Measurements from ENCODE around the gene SPON1.
"Not testable (repeated sequence)": the region's sequence is repeated elsewhere in the genome, so short reads cannot be mapped to it uniquely, and the experiment has no call there.

Gene SPON1

GRCh38 chr11:14261066-14261465, 298.5 kb downstream of the SPON1 start:
- no peaks in the 10 kb centered on the region for H3K9me3 Mint-ChIP-seq
- no peak for ATAC-seq (replicated peaks; ENCODE audit: extremely low read depth, poor library complexity, severe bottlenecking)
- H3K36me3 Mint-ChIP-seq (ENCODE audit: insufficient read depth): peaks cover 8% of the 10 kb centered on the region
- H3K4me3 Mint-ChIP-seq: no peak overlapping the region
- no peak for DNase-seq (ENCODE audit: low spot score in 2 of 2)
- H3K27me3 Mint-ChIP-seq: no peaks in the 10 kb centered on the region
- no peaks in the 10 kb centered on the region for H3K4me1 Mint-ChIP-seq
- no peak overlapping the region for H3K27ac Mint-ChIP-seq (ENCODE audit: low read depth)

GRCh38 chr11:14262271-14262846, 299.8 kb downstream of the SPON1 start:
- Mint-ChIP-seq H3K4me3 (no peak overlapping the region), H3K27ac (ENCODE audit: low read depth) (no peak overlapping the region), H3K27me3 (no peaks in the 10 kb centered on the region), H3K36me3 (ENCODE audit: insufficient read depth) (peaks cover 10% of the 10 kb centered on the region), H3K9me3 (no peaks in the 10 kb centered on the region), H3K4me1 (no peaks in the 10 kb centered on the region)
- no peak for DNase-seq (ENCODE audit: low spot score in 2 of 2)
- no peak for ATAC-seq (replicated peaks; ENCODE audit: extremely low read depth, poor library complexity, severe bottlenecking)

- DNase-seq (ENCODE audit: low spot score in 2 of 2) (no peak), ATAC-seq (replicated peaks; ENCODE audit: extremely low read depth, poor library complexity, severe bottlenecking) (no peak)
- no peaks in the 10 kb centered on the region for H3K9me3 Mint-ChIP-seq
- H3K4me3 Mint-ChIP-seq: no peak overlapping the region
- H3K4me1 Mint-ChIP-seq: peaks cover 2% of the 10 kb centered on the region
- peaks cover 11% of the 10 kb centered on the region for H3K36me3 Mint-ChIP-seq (ENCODE audit: insufficient read depth)
- H3K27me3 Mint-ChIP-seq: no peaks in the 10 kb centered on the region
- H3K27ac Mint-ChIP-seq (ENCODE audit: low read depth): no peak overlapping the region
These were observed 302.4 kb downstream of the SPON1 start for GRCh38 chr11:14264966-14265365.

- peaks cover 5% of the 10 kb centered on the region for H3K36me3 Mint-ChIP-seq (ENCODE audit: insufficient read depth)
- H3K4me1 Mint-ChIP-seq: peaks cover 17% of the 10 kb centered on the region
- H3K9me3 Mint-ChIP-seq: no peaks in the 10 kb centered on the region
- ATAC-seq (replicated peaks; ENCODE audit: extremely low read depth, poor library complexity, severe bottlenecking): no peak
- no peak overlapping the region for H3K27ac Mint-ChIP-seq (ENCODE audit: low read depth)
- DNase-seq (ENCODE audit: low spot score in 2 of 2): no peak
- no peak overlapping the region for H3K4me3 Mint-ChIP-seq
- H3K27me3 Mint-ChIP-seq: no peaks in the 10 kb centered on the region
These were observed 304.1 kb downstream of the SPON1 start for GRCh38 chr11:14266622-14267021.

- Mint-ChIP-seq H3K4me3 (no peak overlapping the region), H3K27ac (ENCODE audit: low read depth) (no peak overlapping the region), H3K36me3 (ENCODE audit: insufficient read depth) (peaks cover 7% of the 10 kb centered on the region), H3K9me3 (no peaks in the 10 kb centered on the region), H3K27me3 (no peaks in the 10 kb centered on the region), H3K4me1 (peaks cover 27% of the 10 kb centered on the region)
- DNase-seq (ENCODE audit: low spot score in 2 of 2): no peak
- no peak for ATAC-seq (replicated peaks; ENCODE audit: extremely low read depth, poor library complexity, severe bottlenecking)
These were observed 305.5 kb downstream of the SPON1 start for GRCh38 chr11:14267861-14268635.

GRCh38 chr11:14269692-14270573, 307.4 kb downstream of the SPON1 start:
- H3K4me3 Mint-ChIP-seq: no peak overlapping the region
- no peaks in the 10 kb centered on the region for H3K9me3 Mint-ChIP-seq
- DNase-seq (ENCODE audit: low spot score in 2 of 2): no peak
- H3K27me3 Mint-ChIP-seq: no peaks in the 10 kb centered on the region
- H3K4me1 Mint-ChIP-seq: peaks cover 27% of the 10 kb centered on the region
- ATAC-seq (replicated peaks; ENCODE audit: extremely low read depth, poor library complexity, severe bottlenecking): no peak
- H3K27ac Mint-ChIP-seq (ENCODE audit: low read depth): no peak overlapping the region
- H3K36me3 Mint-ChIP-seq (ENCODE audit: insufficient read depth): peaks cover 6% of the 10 kb centered on the region

- H3K36me3 Mint-ChIP-seq (ENCODE audit: insufficient read depth): peaks cover 6% of the 10 kb centered on the region
- ATAC-seq (replicated peaks; ENCODE audit: extremely low read depth, poor library complexity, severe bottlenecking): peak; percentile 84
- peak overlapping the region; percentile 60 for H3K4me3 Mint-ChIP-seq
- no peaks in the 10 kb centered on the region for H3K27me3 Mint-ChIP-seq
- H3K4me1 Mint-ChIP-seq: peaks cover 27% of the 10 kb centered on the region
- H3K27ac Mint-ChIP-seq (ENCODE audit: low read depth): peak overlapping the region; percentile 77
- DNase-seq (ENCODE audit: low spot score in 2 of 2): no peak
- no peaks in the 10 kb centered on the region for H3K9me3 Mint-ChIP-seq
These were observed 308.4 kb downstream of the SPON1 start for GRCh38 chr11:14270690-14271542.

GRCh38 chr11:14273895-14274294, 311.4 kb downstream of the SPON1 start:
- ATAC-seq (replicated peaks; ENCODE audit: extremely low read depth, poor library complexity, severe bottlenecking): no peak
- no peak overlapping the region for H3K27ac Mint-ChIP-seq (ENCODE audit: low read depth)
- no peak overlapping the region for H3K4me3 Mint-ChIP-seq
- H3K27me3 Mint-ChIP-seq: no peaks in the 10 kb centered on the region
- H3K36me3 Mint-ChIP-seq (ENCODE audit: insufficient read depth): peaks cover 11% of the 10 kb centered on the region
- DNase-seq (ENCODE audit: low spot score in 2 of 2): no peak
- peaks cover 33% of the 10 kb centered on the region for H3K4me1 Mint-ChIP-seq
- H3K9me3 Mint-ChIP-seq: no peaks in the 10 kb centered on the region

GRCh38 chr11:14275076-14275475, 312.6 kb downstream of the SPON1 start:
- no peak for ATAC-seq (replicated peaks; ENCODE audit: extremely low read depth, poor library complexity, severe bottlenecking)
- Mint-ChIP-seq H3K27me3 (no peaks in the 10 kb centered on the region), H3K9me3 (no peaks in the 10 kb centered on the region), H3K27ac (ENCODE audit: low read depth) (no peak overlapping the region), H3K36me3 (ENCODE audit: insufficient read depth) (peaks cover 14% of the 10 kb centered on the region), H3K4me3 (no peak overlapping the region), H3K4me1 (peaks cover 30% of the 10 kb centered on the region)
- no peak for DNase-seq (ENCODE audit: low spot score in 2 of 2)

- H3K9me3 Mint-ChIP-seq: not testable (repeated sequence)
These were observed 316.3 kb downstream of the SPON1 start for GRCh38 chr11:14278869-14279268.

GRCh38 chr11:14288189-14288935, 325.8 kb downstream of the SPON1 start:
- no peaks in the 10 kb centered on the region for H3K9me3 Mint-ChIP-seq
- ATAC-seq (replicated peaks; ENCODE audit: extremely low read depth, poor library complexity, severe bottlenecking) (no peak), DNase-seq (ENCODE audit: low spot score in 2 of 2) (no peak)
- H3K4me1 Mint-ChIP-seq: peaks cover 10% of the 10 kb centered on the region
- peaks cover 36% of the 10 kb centered on the region for H3K36me3 Mint-ChIP-seq (ENCODE audit: insufficient read depth)
- H3K27ac Mint-ChIP-seq (ENCODE audit: low read depth): peak overlapping the region; percentile 67
- H3K4me3 Mint-ChIP-seq: no peak overlapping the region
- no peaks in the 10 kb centered on the region for H3K27me3 Mint-ChIP-seq

More at GRCh38 chr11:14278869-14279268, 316.3 kb downstream of the SPON1 start:
- H3K27ac Mint-ChIP-seq (ENCODE audit: low read depth); DNase-seq (ENCODE audit: low spot score in 2 of 2); H3K4me1 Mint-ChIP-seq; H3K4me3 Mint-ChIP-seq; ATAC-seq (replicated peaks; ENCODE audit: extremely low read depth, poor library complexity, severe bottlenecking); H3K27me3 Mint-ChIP-seq: not testable (repeated sequence)
- H3K36me3 Mint-ChIP-seq (ENCODE audit: insufficient read depth): peaks cover 20% of the 10 kb centered on the region
